Bronchial epithelial cell (primary cell): Measurements from ENCODE around the gene SAFB2. TPM values are rescaled to one million over a fixed set of nuclear protein-coding genes. Genes with fewer than 3 reads are reported as not detected.
A peak's percentile ranks its signal among the peaks of the same experiment; 100 is the strongest.

Experiments used
- DNase-seq: peaks from one replicate; pipeline ENCODE4 v3.0.0-alpha.2; 2010; ENCODE audit warnings: low read depth
- FAIRE-seq: peaks from 2 replicates; lab custom pipeline; 2011; peaks lifted over from hg19 to GRCh38; lab: Jason Lieb, UNC
- H3K27me3 ChIP-seq: 2 replicates; pipeline ENCODE4 v1.5.1; 2011; ENCODE audit warnings: low read length; ENCODE audit not compliant: control insufficient read depth, insufficient read depth
- H3K36me3 ChIP-seq: 2 replicates; pipeline ENCODE4 v1.5.1; 2011; ENCODE audit warnings: low read length; ENCODE audit not compliant: control insufficient read depth, insufficient read depth
- H3K4me3 ChIP-seq: 2 replicates; pipeline ENCODE4 v1.5.1; 2011; ENCODE audit warnings: mild to moderate bottlenecking, low read depth, low read length, control low read depth
- CTCF ChIP-seq: IDR thresholded peaks from 2 replicates; pipeline ENCODE4 v1.5.1; 2011; ENCODE audit warnings: mild to moderate bottlenecking, moderate library complexity, low read length, control low read depth, inconsistent platforms; ENCODE audit not compliant: insufficient read depth, severe bottlenecking
- total RNA-seq: library from RNA; depleted of rRNA; stranded (reverse); fragments of >200 nt; gene quantifications from 2 replicates; pipeline ENCODE4 v1.2.1, GENCODE V29; 2014

SAFB2 gene
- total RNA-seq, 1 donor from 2014 or later = 24.0 TPM

DNA sequence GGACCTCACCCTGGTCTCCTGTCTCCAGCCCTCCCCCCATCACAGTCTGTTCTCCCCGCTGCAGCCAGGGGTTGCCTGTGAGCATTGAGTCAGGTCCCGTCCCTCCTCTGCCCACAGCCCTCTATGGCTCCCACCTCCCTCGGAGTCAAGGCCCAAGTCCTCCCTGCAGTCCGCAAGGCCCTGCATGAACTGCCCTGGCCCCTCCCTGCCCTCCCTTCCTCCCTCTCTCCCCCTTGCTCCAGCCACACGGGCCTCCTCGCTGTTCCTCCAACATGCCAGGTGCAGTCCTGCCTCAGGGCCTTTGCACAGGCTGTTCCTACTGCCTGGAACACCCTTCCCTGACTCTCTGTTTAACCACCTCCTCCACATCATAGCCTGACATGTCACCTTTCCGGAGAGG is 57.6 kb downstream of the SAFB2 start:
- TF ChIP-seq CTCF = no peak
- H3K36me3 ChIP-seq = no peaks in the 10 kb centered on the region
- peaks cover 8% of the 10 kb centered on the region for H3K27me3 ChIP-seq
- FAIRE-seq (no peak), DNase-seq (no peak)
- no peak overlapping the region for H3K4me3 ChIP-seq

- peaks cover 8% of the 10 kb centered on the region for H3K27me3 ChIP-seq
- H3K4me3 ChIP-seq = no peak overlapping the region
- TF ChIP-seq CTCF = no peak
- no peak for FAIRE-seq
- DNase-seq = peak; percentile 66
- no peaks in the 10 kb centered on the region for H3K36me3 ChIP-seq
These were observed 58.5 kb downstream of the SAFB2 start for GRCh38 chr19:5563935-5564612.

GRCh38 chr19:5563008-5563431 is 59.6 kb downstream of the SAFB2 start:
- no peak for TF ChIP-seq CTCF
- Histone ChIP-seq H3K4me3 (no peak overlapping the region), H3K27me3 (peaks cover 8% of the 10 kb centered on the region), H3K36me3 (no peaks in the 10 kb centered on the region)
- DNase-seq = no peak
- no peak for FAIRE-seq

GRCh38 chr19:5562280-5562679 is 60.3 kb downstream of the SAFB2 start:
- FAIRE-seq (no peak), DNase-seq (no peak)
- Histone ChIP-seq H3K4me3 (no peak overlapping the region), H3K36me3 (no peaks in the 10 kb centered on the region), H3K27me3 (peaks cover 7% of the 10 kb centered on the region)
- no peak for TF ChIP-seq CTCF

DNA sequence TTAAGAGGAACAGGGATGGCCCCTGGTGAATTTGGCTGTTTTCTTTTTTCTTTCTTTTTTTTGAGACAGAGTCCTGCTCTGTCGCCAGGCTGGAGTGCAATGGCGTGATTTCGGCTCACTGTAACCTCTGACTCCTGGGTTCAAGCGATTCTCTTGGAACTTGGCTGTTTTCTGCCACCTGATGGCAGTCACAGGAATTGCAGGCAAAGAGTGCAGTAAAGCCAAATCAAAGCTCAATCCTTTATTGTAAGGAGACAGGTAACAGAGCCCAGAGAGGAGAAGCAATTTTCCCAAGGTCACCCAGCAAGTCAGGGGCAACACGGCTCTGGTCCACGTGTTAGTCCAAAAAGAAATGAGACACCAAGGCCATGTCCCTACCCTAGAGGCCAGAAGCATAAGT is 61.0 kb downstream of the SAFB2 start:
- no peaks in the 10 kb centered on the region for H3K36me3 ChIP-seq
- TF ChIP-seq CTCF = peak; percentile 41

DNA sequence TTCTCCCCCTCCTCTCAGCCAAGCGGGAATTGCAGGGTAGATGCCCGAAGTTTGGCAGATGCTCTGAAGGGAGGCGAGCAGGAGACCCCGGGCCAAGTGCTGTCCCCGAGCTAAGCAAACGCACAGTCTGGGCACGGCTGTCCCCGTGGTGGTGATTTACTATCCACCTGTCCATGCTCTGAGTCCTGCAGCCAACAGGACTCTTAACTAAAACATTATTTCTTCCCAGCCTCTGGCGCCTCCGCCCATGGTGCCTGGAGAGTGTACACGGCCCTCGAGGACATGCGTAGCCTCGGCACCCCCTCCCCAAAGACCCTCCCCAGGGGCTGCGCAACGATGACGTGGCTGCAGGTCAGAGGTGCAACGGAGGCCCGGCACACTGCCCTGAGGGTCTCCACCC is 62.4 kb downstream of the SAFB2 start:
- no peak for FAIRE-seq
- no peak for DNase-seq
- no peak for TF ChIP-seq CTCF
- no peak overlapping the region for H3K4me3 ChIP-seq
- H3K27me3 ChIP-seq = no peaks in the 10 kb centered on the region
- H3K36me3 ChIP-seq = no peaks in the 10 kb centered on the region

More for the DNA sequence above, 61.0 kb downstream of the SAFB2 start:
- H3K4me3 ChIP-seq = no peak overlapping the region
- peaks cover 3% of the 10 kb centered on the region for H3K27me3 ChIP-seq
- FAIRE-seq = peak; percentile 28
- no peak for DNase-seq
